Fibroblast of lung (primary cell): ENCODE data around the gene IWS1. TPM values are rescaled to one million over a fixed set of nuclear protein-coding genes. Genes with fewer than 3 reads are reported as not detected.
A peak's percentile ranks its signal among the peaks of the same experiment; 100 is the strongest.

Source experiments
- DNase-seq, 2 donors: peaks; one replicate each; pipeline versions ENCODE4 v3.0.0 to v3.0.0-alpha.2; 2010; ENCODE audit warnings: low read depth in 2 of 2
- H2AFZ ChIP-seq: 2 replicates; pipeline ENCODE4 v1.5.1; 2012; ENCODE audit warnings: low read length, control low read depth, inconsistent platforms
- H3K27ac ChIP-seq: 2 replicates; pipeline ENCODE4 v1.5.1; 2011; ENCODE audit warnings: low read length, control low read depth; ENCODE audit not compliant: insufficient read depth
- H3K27me3 ChIP-seq: 2 replicates; pipeline ENCODE4 v1.5.1; 2011; ENCODE audit warnings: mild to moderate bottlenecking, low read length; ENCODE audit not compliant: control insufficient read depth, insufficient read depth
- H3K36me3 ChIP-seq: 2 replicates; pipeline ENCODE4 v1.5.1; 2011; ENCODE audit warnings: low read length; ENCODE audit not compliant: control insufficient read depth, insufficient read depth
- H3K4me1 ChIP-seq: 2 replicates; pipeline ENCODE4 v1.5.1; 2011; ENCODE audit warnings: low read length; ENCODE audit not compliant: control insufficient read depth, insufficient read depth; ENCODE audit errors: extremely low read depth
- H3K4me2 ChIP-seq: 2 replicates; pipeline ENCODE4 v1.5.1; 2011; ENCODE audit warnings: low read length, control low read depth; ENCODE audit not compliant: insufficient read depth; ENCODE audit errors: extremely low read depth
- H3K4me3 ChIP-seq, 4 experiments: fragments of 200-600 bp in 1 of 4; sonication (generic) in 1 of 4; replicated peaks in 1 of 4; 2 replicates each; pipeline ENCODE4 v1.5.1; 2011 to 2016; ENCODE audit warnings: low read length in 4 of 4, low read depth in 3 of 4, mild to moderate bottlenecking in 3 of 4, control low read depth in 2 of 4, inconsistent platforms in 1 of 4, mixed read lengths in 1 of 4; ENCODE audit not compliant: insufficient read depth in 1 of 4; ENCODE audit errors: control extremely low read depth in 1 of 4
- H3K79me2 ChIP-seq: 2 replicates; pipeline ENCODE4 v1.5.1; 2012; ENCODE audit warnings: mild to moderate bottlenecking, low read length, inconsistent platforms; ENCODE audit not compliant: control insufficient read depth, insufficient read depth
- H3K9ac ChIP-seq: 2 replicates; pipeline ENCODE4 v1.5.1; 2011; ENCODE audit warnings: mild to moderate bottlenecking, low read length, control low read depth; ENCODE audit not compliant: insufficient read depth
- H3K9me3 ChIP-seq: 2 replicates; pipeline ENCODE4 v1.5.1; 2012; ENCODE audit warnings: low read depth, low read length; ENCODE audit not compliant: control insufficient read depth, insufficient read depth
- H4K20me1 ChIP-seq: 2 replicates; pipeline ENCODE4 v1.5.1; 2011; ENCODE audit warnings: low read length; ENCODE audit not compliant: control insufficient read depth, insufficient read depth; ENCODE audit errors: extremely low read depth
- CTCF ChIP-seq, 2 donors: IDR thresholded peaks in 1 of 2; conservative IDR thresholded peaks in 1 of 2; 1 replicate in 1 of 2; 2 replicates in 1 of 2; pipeline ENCODE4 v1.5.1; 2011 to 2012; ENCODE audit warnings: low read length in 2 of 2, control low read depth in 1 of 2, inconsistent platforms in 1 of 2, low read depth in 1 of 2, mild to moderate bottlenecking in 1 of 2
- EZH2 ChIP-seq: IDR thresholded peaks from 2 replicates; pipeline ENCODE4 v1.5.1; 2012; ENCODE audit warnings: low read length, control low read depth, mild to moderate bottlenecking; ENCODE audit errors: missing control alignments
- polyA plus RNA-seq, 2 donors: library from polyadenylated mRNA; depleted of rRNA in 1 of 2; stranded (reverse) in 1 of 2; unstranded in 1 of 2; fragments of >200 nt; gene quantifications; 2 replicates each; pipeline ENCODE4 v1.2.1, GENCODE V29; 2011 to 2012; ENCODE audit warnings: missing spikeins in 1 of 2
- total RNA-seq: library from RNA; depleted of rRNA; stranded (reverse); fragments of >200 nt; gene quantifications from 2 replicates; pipeline ENCODE4 v1.2.1, GENCODE V29; 2014

The IWS1 gene
- total and polyA plus RNA-seq, 2 donors (not counting 1 experiment from before 2014, with no cell fraction given) = 44.1 to 56.0 TPM

GRCh38 chr2:127511917-127512316 lies 14.4 kb downstream of the IWS1 start:
- no peak for TF ChIP-seq CTCF (conservative IDR thresholded peaks at IDR 0.05 in 1 of 2, IDR thresholded peaks at IDR 0.05 in 1 of 2; ENCODE audit: low read depth in 1 of 2, low read length in 2 of 2)
- TF ChIP-seq EZH2 = no peak
- peaks cover 1% of the 10 kb centered on the region for H4K20me1 ChIP-seq

GRCh38 chr2:127511090-127511695 lies 15.1 kb downstream of the IWS1 start:
- Histone ChIP-seq H2AFZ (no peak overlapping the region), H3K9me3 (no peaks in the 10 kb centered on the region), H3K36me3 (peaks cover 7% of the 10 kb centered on the region), H3K9ac (no peak overlapping the region), H3K4me2 (no peak overlapping the region), H3K4me3 (no peak overlapping the region), H3K27me3 (no peaks in the 10 kb centered on the region), H3K79me2 (peaks cover 73% of the 10 kb centered on the region), H3K27ac (no peak overlapping the region), H3K4me1 (peaks cover 17% of the 10 kb centered on the region), H4K20me1 (peaks cover 1% of the 10 kb centered on the region)
- TF ChIP-seq EZH2 (no peak), CTCF (conservative IDR thresholded peaks at IDR 0.05 in 1 of 2, IDR thresholded peaks at IDR 0.05 in 1 of 2; ENCODE audit: low read depth in 1 of 2, low read length in 2 of 2) (no peak)
- no peak for DNase-seq

More at GRCh38 chr2:127511917-127512316, 14.4 kb downstream of the IWS1 start:
- Histone ChIP-seq H3K4me3 (no peak overlapping the region), H3K9ac (no peak overlapping the region), H3K36me3 (peaks cover 7% of the 10 kb centered on the region), H3K9me3 (no peaks in the 10 kb centered on the region), H3K4me2 (no peak overlapping the region), H3K27ac (no peak overlapping the region), H3K4me1 (peaks cover 17% of the 10 kb centered on the region), H2AFZ (no peak overlapping the region), H3K27me3 (no peaks in the 10 kb centered on the region), H3K79me2 (peaks cover 73% of the 10 kb centered on the region)
- no peak for DNase-seq

GRCh38 chr2:127510073-127510472 lies 16.2 kb downstream of the IWS1 start:
- H3K27ac ChIP-seq = no peak overlapping the region

More at GRCh38 chr2:127510073-127510472, 16.2 kb downstream of the IWS1 start:
- Histone ChIP-seq H3K79me2 (peaks cover 71% of the 10 kb centered on the region), H3K4me2 (no peak overlapping the region), H3K36me3 (peaks cover 9% of the 10 kb centered on the region), H3K4me1 (peaks cover 11% of the 10 kb centered on the region), H3K27me3 (no peaks in the 10 kb centered on the region), H2AFZ (no peak overlapping the region), H3K9ac (no peak overlapping the region), H3K4me3 (no peak overlapping the region), H4K20me1 (peaks cover 1% of the 10 kb centered on the region), H3K9me3 (no peaks in the 10 kb centered on the region)
- TF ChIP-seq CTCF (conservative IDR thresholded peaks at IDR 0.05 in 1 of 2, IDR thresholded peaks at IDR 0.05 in 1 of 2; ENCODE audit: low read depth in 1 of 2, low read length in 2 of 2) = no peak
- no peak for TF ChIP-seq EZH2
- peak in 1 of 2 donors; percentile 11 for DNase-seq
